Activated naive CD8-positive, alpha-beta T cell treated with anti-CD3 and anti-CD28 coated beads for 36 hours (primary cell): ENCODE results near the gene GRM8. TPM values are rescaled to one million over a fixed set of nuclear protein-coding genes. Genes with fewer than 3 reads are reported as not detected.

Experiments
- DNase-seq: peaks from one replicate; pipeline ENCODE4 v3.0.0; 2021
- H3K27ac Mint-ChIP-seq: one replicate; pipeline ENCODE4 v1.8.0; 2022; ENCODE audit warnings: mild to moderate bottlenecking, moderate library complexity, mixed read lengths
- H3K27me3 Mint-ChIP-seq: one replicate; pipeline ENCODE4 v1.8.0; 2022; ENCODE audit warnings: mild to moderate bottlenecking, mixed read lengths
- H3K36me3 Mint-ChIP-seq: one replicate; pipeline ENCODE4 v1.8.0; 2021; ENCODE audit warnings: mild to moderate bottlenecking, mixed read lengths
- H3K4me1 Mint-ChIP-seq: one replicate; pipeline ENCODE4 v1.8.0; 2021; ENCODE audit warnings: mixed read lengths
- H3K4me3 Mint-ChIP-seq: one replicate; pipeline ENCODE4 v1.8.0; 2022; ENCODE audit warnings: mild to moderate bottlenecking, moderate library complexity, mixed read lengths
- H3K9me3 Mint-ChIP-seq: one replicate; pipeline ENCODE4 v1.8.0; 2022; ENCODE audit warnings: mixed read lengths
- total RNA-seq, 2 experiments: library from RNA; stranded (reverse); gene quantifications; one replicate each; pipeline ENCODE4 v1.2.3, GENCODE V29; 2021

The GRM8 gene
- total RNA-seq, 2 experiments from 2014 or later, result not detected

- H3K4me3 Mint-ChIP-seq, result no peak overlapping the region
- no peak for DNase-seq
- H3K27me3 Mint-ChIP-seq, result no peaks in the 10 kb centered on the region
- peaks cover 4% of the 10 kb centered on the region for H3K9me3 Mint-ChIP-seq
- H3K36me3 Mint-ChIP-seq, result no peaks in the 10 kb centered on the region
- no peak overlapping the region for H3K27ac Mint-ChIP-seq
- no peaks in the 10 kb centered on the region for H3K4me1 Mint-ChIP-seq
These were observed 584.9 kb downstream of the GRM8 start for GRCh38 chr7:126667742-126668366.

GRCh38 chr7:126662856-126663255 lies 589.9 kb downstream of the GRM8 start:
- no peak for DNase-seq
- Mint-ChIP-seq H3K36me3 (no peaks in the 10 kb centered on the region), H3K9me3 (no peaks in the 10 kb centered on the region), H3K4me3 (no peak overlapping the region), H3K4me1 (no peaks in the 10 kb centered on the region), H3K27me3 (no peaks in the 10 kb centered on the region), H3K27ac (no peak overlapping the region)

GRCh38 chr7:126659124-126659523 lies 593.6 kb downstream of the GRM8 start:
- no peak overlapping the region for H3K4me3 Mint-ChIP-seq
- H3K4me1 Mint-ChIP-seq, result no peaks in the 10 kb centered on the region
- H3K9me3 Mint-ChIP-seq, result no peaks in the 10 kb centered on the region
- no peaks in the 10 kb centered on the region for H3K36me3 Mint-ChIP-seq
- no peak for DNase-seq
- H3K27ac Mint-ChIP-seq, result no peak overlapping the region
- H3K27me3 Mint-ChIP-seq, result no peaks in the 10 kb centered on the region

GRCh38 chr7:126658684-126659083 lies 594.1 kb downstream of the GRM8 start:
- no peaks in the 10 kb centered on the region for H3K27me3 Mint-ChIP-seq
- H3K27ac Mint-ChIP-seq, result no peak overlapping the region
- H3K9me3 Mint-ChIP-seq, result no peaks in the 10 kb centered on the region
- no peak overlapping the region for H3K4me3 Mint-ChIP-seq
- H3K36me3 Mint-ChIP-seq, result no peaks in the 10 kb centered on the region
- no peak for DNase-seq
- H3K4me1 Mint-ChIP-seq, result no peaks in the 10 kb centered on the region

GRCh38 chr7:126657599-126658358 lies 595.0 kb downstream of the GRM8 start:
- Mint-ChIP-seq H3K27me3 (no peaks in the 10 kb centered on the region), H3K27ac (no peak overlapping the region), H3K4me1 (no peaks in the 10 kb centered on the region)

GRCh38 chr7:126657137-126657536 lies 595.6 kb downstream of the GRM8 start:
- H3K4me3 Mint-ChIP-seq, result no peak overlapping the region
- DNase-seq, result no peak
- no peaks in the 10 kb centered on the region for H3K36me3 Mint-ChIP-seq
- H3K4me1 Mint-ChIP-seq, result no peaks in the 10 kb centered on the region
- no peaks in the 10 kb centered on the region for H3K27me3 Mint-ChIP-seq
- H3K9me3 Mint-ChIP-seq, result no peaks in the 10 kb centered on the region
- H3K27ac Mint-ChIP-seq, result no peak overlapping the region

More at GRCh38 chr7:126657599-126658358, 595.0 kb downstream of the GRM8 start:
- Mint-ChIP-seq H3K36me3 (no peaks in the 10 kb centered on the region), H3K4me3 (no peak overlapping the region), H3K9me3 (no peaks in the 10 kb centered on the region)
- no peak for DNase-seq

GRCh38 chr7:126656165-126656564 lies 596.6 kb downstream of the GRM8 start:
- H3K4me1 Mint-ChIP-seq, result no peaks in the 10 kb centered on the region
- H3K4me3 Mint-ChIP-seq, result no peak overlapping the region
- H3K36me3 Mint-ChIP-seq, result no peaks in the 10 kb centered on the region
- no peak overlapping the region for H3K27ac Mint-ChIP-seq
- H3K9me3 Mint-ChIP-seq, result no peaks in the 10 kb centered on the region
- no peaks in the 10 kb centered on the region for H3K27me3 Mint-ChIP-seq
- no peak for DNase-seq

- Mint-ChIP-seq H3K27me3 (no peaks in the 10 kb centered on the region), H3K4me3 (no peak overlapping the region), H3K9me3 (no peaks in the 10 kb centered on the region), H3K27ac (no peak overlapping the region), H3K36me3 (no peaks in the 10 kb centered on the region), H3K4me1 (no peaks in the 10 kb centered on the region)
- no peak for DNase-seq
These were observed 615.2 kb downstream of the GRM8 start for GRCh38 chr7:126637538-126637937.

GRCh38 chr7:126635545-126635944 lies 617.2 kb downstream of the GRM8 start:
- DNase-seq, result no peak
- H3K4me3 Mint-ChIP-seq, result no peak overlapping the region
- no peaks in the 10 kb centered on the region for H3K27me3 Mint-ChIP-seq
- no peak overlapping the region for H3K27ac Mint-ChIP-seq
- no peaks in the 10 kb centered on the region for H3K36me3 Mint-ChIP-seq
- peaks cover 2% of the 10 kb centered on the region for H3K9me3 Mint-ChIP-seq
- H3K4me1 Mint-ChIP-seq, result no peaks in the 10 kb centered on the region

GRCh38 chr7:126608339-126608776 lies 644.4 kb downstream of the GRM8 start:
- H3K36me3 Mint-ChIP-seq, result no peaks in the 10 kb centered on the region
- H3K27ac Mint-ChIP-seq, result no peak overlapping the region
- H3K9me3 Mint-ChIP-seq, result peaks cover 2% of the 10 kb centered on the region
- no peaks in the 10 kb centered on the region for H3K4me1 Mint-ChIP-seq
- H3K27me3 Mint-ChIP-seq, result peaks cover 3% of the 10 kb centered on the region
- DNase-seq, result no peak
- H3K4me3 Mint-ChIP-seq, result no peak overlapping the region

- peaks cover 3% of the 10 kb centered on the region for H3K27me3 Mint-ChIP-seq
- H3K36me3 Mint-ChIP-seq, result no peaks in the 10 kb centered on the region
These were observed 646.4 kb downstream of the GRM8 start for GRCh38 chr7:126606331-126606730.

GRCh38 chr7:126605553-126605952 lies 647.2 kb downstream of the GRM8 start:
- Mint-ChIP-seq H3K36me3 (no peaks in the 10 kb centered on the region), H3K4me3 (no peak overlapping the region), H3K27ac (no peak overlapping the region), H3K9me3 (no peaks in the 10 kb centered on the region), H3K27me3 (peaks cover 3% of the 10 kb centered on the region), H3K4me1 (no peaks in the 10 kb centered on the region)
- no peak for DNase-seq

More at GRCh38 chr7:126606331-126606730, 646.4 kb downstream of the GRM8 start:
- no peak overlapping the region for H3K27ac Mint-ChIP-seq
- DNase-seq, result no peak
- no peaks in the 10 kb centered on the region for H3K9me3 Mint-ChIP-seq
- no peaks in the 10 kb centered on the region for H3K4me1 Mint-ChIP-seq
- no peak overlapping the region for H3K4me3 Mint-ChIP-seq

GRCh38 chr7:126605056-126605455 lies 647.7 kb downstream of the GRM8 start:
- Mint-ChIP-seq H3K27ac (no peak overlapping the region), H3K9me3 (no peaks in the 10 kb centered on the region), H3K36me3 (no peaks in the 10 kb centered on the region), H3K4me3 (no peak overlapping the region), H3K27me3 (peaks cover 3% of the 10 kb centered on the region), H3K4me1 (no peaks in the 10 kb centered on the region)
- no peak for DNase-seq

GRCh38 chr7:126589068-126589684 lies 663.6 kb downstream of the GRM8 start:
- H3K27ac Mint-ChIP-seq, result no peak overlapping the region
- H3K27me3 Mint-ChIP-seq, result no peaks in the 10 kb centered on the region
- H3K4me3 Mint-ChIP-seq, result no peak overlapping the region
- no peak for DNase-seq
- H3K9me3 Mint-ChIP-seq, result peaks cover 5% of the 10 kb centered on the region
- no peaks in the 10 kb centered on the region for H3K36me3 Mint-ChIP-seq
- no peaks in the 10 kb centered on the region for H3K4me1 Mint-ChIP-seq

GRCh38 chr7:126578338-126578737 lies 674.4 kb downstream of the GRM8 start:
- no peak for DNase-seq
- no peaks in the 10 kb centered on the region for H3K36me3 Mint-ChIP-seq
- no peaks in the 10 kb centered on the region for H3K4me1 Mint-ChIP-seq
- H3K27me3 Mint-ChIP-seq, result no peaks in the 10 kb centered on the region
- H3K27ac Mint-ChIP-seq, result no peak overlapping the region
- H3K9me3 Mint-ChIP-seq, result no peaks in the 10 kb centered on the region
- no peak overlapping the region for H3K4me3 Mint-ChIP-seq
